Esophagus squamous epithelium (tissue), 4 donors: ENCODE measurements around the gene SPINK14.

Experiments
- POLR2A ChIP-seq, 4 donors: fragments of 450-650 bp; IDR thresholded peaks; one replicate each; pipeline ENCODE4 v1.6.1; 2017; ENCODE audit warnings: antibody characterized with exemption in 4 of 4, mild to moderate bottlenecking in 4 of 4, moderate library complexity in 3 of 4
- TF ChIP-seq, protein P1 (sequence below), 6 experiments: fragments of 450-650 bp in 4 of 6; fragments of 200-600 bp in 2 of 6; sonication (generic) in 2 of 6; IDR thresholded peaks; one replicate each; pipeline ENCODE4 v1.5.1; 2016 to 2019; ENCODE audit warnings: antibody characterized with exemption in 6 of 6, mild to moderate bottlenecking in 4 of 6, moderate library complexity in 4 of 6

DNA sequence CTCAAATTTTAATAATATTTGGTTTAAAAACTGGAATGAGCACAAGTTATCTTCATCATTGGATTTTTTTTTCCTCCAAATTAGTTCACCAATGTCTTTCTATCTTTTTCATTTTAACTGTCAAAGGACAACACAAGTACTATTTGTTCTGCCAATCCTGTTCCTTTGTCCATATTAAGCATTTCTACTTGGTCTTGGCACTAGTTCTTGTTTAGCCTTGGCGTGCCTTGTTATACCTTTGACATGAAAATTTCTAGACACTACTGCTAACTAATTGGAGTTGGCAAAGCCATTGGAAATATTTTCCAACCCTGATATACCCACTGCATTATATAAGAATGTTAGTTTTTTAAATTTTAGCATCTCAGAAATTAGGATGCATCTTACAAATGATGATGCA, 38.3 kb downstream of the SPINK14 start:
- TF ChIP-seq, protein P1, sequence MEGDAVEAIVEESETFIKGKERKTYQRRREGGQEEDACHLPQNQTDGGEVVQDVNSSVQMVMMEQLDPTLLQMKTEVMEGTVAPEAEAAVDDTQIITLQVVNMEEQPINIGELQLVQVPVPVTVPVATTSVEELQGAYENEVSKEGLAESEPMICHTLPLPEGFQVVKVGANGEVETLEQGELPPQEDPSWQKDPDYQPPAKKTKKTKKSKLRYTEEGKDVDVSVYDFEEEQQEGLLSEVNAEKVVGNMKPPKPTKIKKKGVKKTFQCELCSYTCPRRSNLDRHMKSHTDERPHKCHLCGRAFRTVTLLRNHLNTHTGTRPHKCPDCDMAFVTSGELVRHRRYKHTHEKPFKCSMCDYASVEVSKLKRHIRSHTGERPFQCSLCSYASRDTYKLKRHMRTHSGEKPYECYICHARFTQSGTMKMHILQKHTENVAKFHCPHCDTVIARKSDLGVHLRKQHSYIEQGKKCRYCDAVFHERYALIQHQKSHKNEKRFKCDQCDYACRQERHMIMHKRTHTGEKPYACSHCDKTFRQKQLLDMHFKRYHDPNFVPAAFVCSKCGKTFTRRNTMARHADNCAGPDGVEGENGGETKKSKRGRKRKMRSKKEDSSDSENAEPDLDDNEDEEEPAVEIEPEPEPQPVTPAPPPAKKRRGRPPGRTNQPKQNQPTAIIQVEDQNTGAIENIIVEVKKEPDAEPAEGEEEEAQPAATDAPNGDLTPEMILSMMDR (IDR thresholded peaks at IDR 0.05): no peak
- no peak for TF ChIP-seq POLR2A (IDR thresholded peaks at IDR 0.05)
